Epithelial cell of prostate (primary cell): Measurements from ENCODE around the gene PRSS56.
A peak's percentile ranks its signal among the peaks of the same experiment; 100 is the strongest.

Source experiments
- DNase-seq: peaks from one replicate; pipeline ENCODE4 v3.0.0-alpha.2; 2011; ENCODE audit warnings: low read depth, low spot score
- H3K27ac ChIP-seq: fragments of 450-650 bp; 2 replicates; pipeline ENCODE4 v1.5.1; 2017; ENCODE audit warnings: mild to moderate bottlenecking

PRSS56 gene

DNA sequence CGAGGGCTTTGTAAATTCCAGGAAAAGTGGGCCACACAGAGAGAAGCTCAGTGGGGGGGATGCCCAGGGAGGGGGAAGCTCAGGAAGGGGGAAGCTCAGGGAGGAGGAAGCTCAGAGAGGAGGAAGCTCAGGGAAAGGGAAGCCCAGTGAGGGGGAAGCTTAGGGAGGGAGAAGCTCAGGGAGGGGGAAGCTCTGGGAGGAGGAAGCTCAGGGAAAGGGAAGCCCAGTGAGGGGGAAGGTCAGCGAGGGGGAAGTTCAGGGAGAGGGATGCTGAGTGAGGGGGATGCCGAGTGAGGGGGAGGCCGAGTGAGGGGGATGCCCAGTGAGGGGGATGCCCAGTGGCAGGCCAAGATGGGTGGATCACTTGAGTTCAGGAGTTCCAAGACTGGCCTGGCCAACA lies 18.5 kb downstream of the PRSS56 start:
- no peak overlapping the region for H3K27ac ChIP-seq
- DNase-seq: no peak

DNA sequence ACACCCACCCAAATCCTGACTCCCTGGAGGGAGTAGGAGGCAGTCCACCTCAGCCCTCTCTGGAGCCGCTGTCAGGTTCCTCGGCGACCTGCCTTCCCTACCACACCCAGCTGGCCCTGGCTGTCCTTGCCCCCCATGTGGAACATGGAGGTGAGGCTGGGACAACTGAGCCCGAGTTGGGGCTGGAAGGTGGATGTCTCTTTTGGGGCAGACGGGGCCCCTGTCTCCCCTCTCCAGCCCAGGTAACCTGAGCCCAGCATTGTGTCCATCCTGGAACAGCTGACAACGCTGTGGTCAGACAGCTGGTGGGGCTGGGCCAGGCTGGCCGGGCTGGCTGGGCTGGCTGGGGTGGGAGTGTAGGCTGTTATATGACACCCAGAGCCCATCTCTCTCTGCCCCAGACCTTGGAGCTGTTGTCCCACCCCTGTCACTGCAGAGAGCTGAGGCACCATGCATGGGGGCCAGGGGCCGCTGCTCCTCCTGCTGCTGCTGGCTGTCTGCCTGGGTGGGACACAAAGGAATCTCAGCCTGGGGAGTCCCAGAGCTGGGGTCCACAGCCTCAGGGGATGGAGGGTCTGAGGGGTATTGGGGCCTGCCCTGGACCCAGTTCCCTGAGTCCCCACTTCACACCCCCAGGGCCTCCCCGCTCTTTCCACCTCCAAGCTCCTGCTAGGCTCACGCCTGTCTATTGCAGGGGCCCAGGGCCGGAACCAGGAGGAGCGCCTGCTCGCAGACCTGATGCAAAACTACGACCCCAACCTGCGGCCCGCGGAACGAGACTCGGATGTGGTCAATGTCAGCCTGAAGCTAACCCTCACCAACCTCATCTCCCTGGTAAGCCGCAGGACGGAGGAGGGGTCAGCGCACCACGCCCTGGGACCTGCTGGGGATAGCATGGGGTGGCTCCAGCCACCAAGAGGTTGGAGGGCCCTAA lies 19.4 kb downstream of the PRSS56 start, which contains the start of gene CHRNG:
CHRNG (plus strand) TSS at position 395 of the 934 bp plus-strand sequence; CDS start at position 451, 56 bp downstream.
- H3K27ac ChIP-seq: no peak within 1 kb of the TSS
- DNase-seq: no peak

DNA sequence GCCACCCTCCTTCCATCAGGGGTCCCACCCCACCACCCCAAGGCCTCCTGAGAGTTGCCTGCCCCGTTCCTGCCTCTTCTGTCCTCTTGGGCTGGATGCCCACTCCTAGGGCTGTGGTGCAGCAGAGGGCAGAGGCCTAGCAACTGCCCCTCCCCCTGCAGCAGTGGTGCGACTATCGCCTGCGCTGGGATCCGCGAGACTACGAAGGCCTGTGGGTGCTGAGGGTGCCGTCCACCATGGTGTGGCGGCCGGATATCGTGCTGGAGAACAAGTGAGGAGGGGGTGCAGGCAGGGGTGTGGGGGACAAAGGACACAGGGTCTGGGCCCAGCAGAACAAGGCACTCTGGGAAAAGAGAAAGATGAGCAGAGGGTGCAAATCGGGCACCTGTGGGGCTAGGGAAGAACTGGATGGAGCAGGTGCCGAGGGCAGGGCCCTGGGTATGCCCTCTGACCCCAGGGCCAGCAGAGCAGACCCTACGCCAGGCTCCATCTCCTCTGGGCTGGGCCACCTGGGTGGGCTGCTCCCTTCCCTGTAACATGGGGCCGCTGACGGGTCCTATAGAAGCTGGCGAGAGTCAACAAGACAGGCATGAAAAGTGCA lies 20.4 kb downstream of the PRSS56 start:
- no peak for DNase-seq
- no peak overlapping the region for H3K27ac ChIP-seq

- no peak overlapping the region for H3K27ac ChIP-seq
- no peak for DNase-seq
Observed at GRCh38 chr2:232541195-232541960, 21.2 kb downstream of the PRSS56 start.

DNA sequence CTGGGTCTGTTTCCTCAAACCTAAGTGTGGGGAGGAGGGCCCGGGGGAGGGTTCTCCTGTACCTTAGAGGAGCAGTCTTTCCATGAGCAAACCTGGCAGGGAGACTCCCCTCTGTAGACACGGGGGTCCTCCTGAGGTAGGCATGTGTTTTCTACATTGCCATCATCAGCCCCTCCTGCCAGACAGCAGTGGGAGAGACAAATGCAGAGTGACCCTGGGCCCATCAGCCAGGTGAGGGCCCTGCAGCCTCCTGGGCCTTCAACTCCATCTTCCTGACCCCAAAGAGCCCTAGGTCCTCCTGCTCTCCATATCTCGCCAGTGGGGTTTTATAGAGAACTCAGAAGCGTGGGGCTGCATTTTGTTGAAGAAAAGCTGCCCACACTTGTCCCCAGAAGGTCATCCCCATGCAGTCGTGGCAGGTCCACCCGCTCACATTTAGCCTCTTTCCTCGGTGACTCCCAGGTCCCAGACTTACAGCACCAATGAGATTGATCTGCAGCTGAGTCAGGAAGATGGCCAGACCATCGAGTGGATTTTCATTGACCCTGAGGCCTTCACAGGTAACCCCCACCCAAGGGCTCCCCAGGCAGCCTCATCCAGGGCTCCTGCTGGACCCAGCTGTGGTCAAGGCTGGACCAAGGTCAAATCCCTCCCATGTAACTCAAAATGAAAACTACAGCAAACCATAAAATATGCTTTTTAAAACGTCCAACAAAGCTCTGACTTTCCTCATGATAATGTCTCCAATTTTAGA lies 21.9 kb downstream of the PRSS56 start:
- no peak overlapping the region for H3K27ac ChIP-seq
- no peak for DNase-seq

- H3K27ac ChIP-seq: no peak overlapping the region
- DNase-seq: no peak
Observed at GRCh38 chr2:232542715-232543467, 22.7 kb downstream of the PRSS56 start.

GRCh38 chr2:232543491-232543890 lies 23.3 kb downstream of the PRSS56 start:
- no peak overlapping the region for H3K27ac ChIP-seq
- DNase-seq: no peak

DNA sequence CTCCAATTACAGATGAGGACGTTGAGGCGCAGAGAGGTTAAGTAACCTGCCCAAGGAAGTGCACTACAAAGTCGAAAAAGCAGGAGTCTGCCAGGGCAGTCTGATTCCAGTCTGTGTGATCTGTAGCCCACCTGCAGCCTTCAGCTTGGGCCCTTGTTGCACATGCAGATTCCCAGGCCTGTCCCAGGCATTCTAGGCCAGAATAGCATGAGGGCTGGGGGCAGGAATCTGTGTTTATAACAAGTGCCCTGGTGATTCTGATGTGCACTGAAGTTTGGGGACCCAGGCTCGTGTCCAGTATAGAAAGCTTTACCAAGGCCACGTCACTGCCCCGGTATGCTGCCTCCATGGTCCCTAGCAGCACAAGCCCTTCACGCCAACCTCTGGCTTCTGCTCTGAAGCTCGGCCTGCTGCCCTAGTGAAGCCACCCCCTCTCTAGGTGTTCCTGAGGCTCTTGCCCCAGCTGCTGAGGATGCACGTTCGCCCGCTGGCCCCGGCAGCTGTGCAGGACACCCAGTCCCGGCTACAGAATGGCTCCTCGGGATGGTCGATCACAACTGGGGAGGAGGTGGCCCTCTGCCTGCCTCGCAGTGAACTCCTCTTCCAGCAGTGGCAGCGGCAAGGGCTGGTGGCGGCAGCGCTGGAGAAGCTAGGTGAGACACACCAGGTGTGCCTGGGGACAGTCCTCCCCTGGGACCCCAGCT lies 23.9 kb downstream of the PRSS56 start:
- no peak for DNase-seq
- no peak overlapping the region for H3K27ac ChIP-seq

GRCh38 chr2:232544674-232545073 lies 24.5 kb downstream of the PRSS56 start:
- DNase-seq: no peak
- H3K27ac ChIP-seq: no peak overlapping the region

GRCh38 chr2:232545511-232546375 lies 25.6 kb downstream of the PRSS56 start:
- DNase-seq: no peak
- no peak overlapping the region for H3K27ac ChIP-seq

GRCh38 chr2:232547991-232548390 lies 27.8 kb downstream of the PRSS56 start:
- H3K27ac ChIP-seq: no peak overlapping the region
- no peak for DNase-seq

- DNase-seq: no peak
- H3K27ac ChIP-seq: peak overlapping the region; percentile 89
Observed at GRCh38 chr2:232549655-232550353, 29.6 kb downstream of the PRSS56 start.

DNA sequence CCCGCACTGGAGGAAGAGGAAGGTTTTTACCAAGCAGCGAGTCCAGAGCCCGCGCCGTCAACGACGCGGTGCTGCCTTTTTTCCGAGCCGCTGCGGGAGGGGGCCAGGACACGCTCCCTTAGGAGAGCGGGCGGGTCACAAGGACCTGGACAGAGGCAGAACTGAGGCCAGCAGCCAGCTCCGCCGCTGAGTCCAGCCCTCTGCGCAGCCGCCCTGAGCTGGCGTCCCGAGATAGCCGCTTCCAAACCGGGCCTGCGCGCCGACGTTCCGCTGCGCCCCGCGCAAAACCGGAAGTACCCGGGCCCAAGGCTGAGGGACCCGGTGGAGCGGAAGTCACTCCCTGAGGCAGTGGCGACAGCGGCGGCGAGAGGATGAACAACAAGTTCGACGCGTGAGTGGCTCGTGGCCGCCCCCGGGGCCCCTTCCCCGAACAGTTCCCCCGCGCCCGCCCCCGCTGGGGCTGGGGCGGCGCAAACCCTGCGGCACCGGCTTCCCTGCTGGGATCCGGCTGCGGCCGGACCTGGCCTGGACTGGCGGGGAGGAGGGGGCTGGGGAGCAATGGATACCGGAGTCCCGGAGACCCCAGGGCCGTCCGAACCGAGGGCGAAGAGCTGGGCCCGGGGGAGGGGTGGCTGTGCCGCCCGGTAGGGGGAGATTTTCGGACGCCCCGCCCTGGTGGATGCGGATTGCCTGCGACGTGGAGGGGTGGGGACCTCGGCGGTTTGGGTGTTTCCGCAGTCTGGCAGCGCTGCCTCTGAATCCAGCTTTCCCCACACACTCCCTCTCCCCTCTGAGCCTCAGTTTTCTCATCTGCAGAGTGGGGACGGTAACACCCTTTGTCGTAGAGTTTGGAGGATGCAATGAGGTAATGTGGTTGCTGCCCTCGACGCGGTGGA lies 30.4 kb downstream of the PRSS56 start, which contains the start of the genes EIF4E2 and TIGD1:
EIF4E2 (plus strand) TSS at position 336 of the 896 bp plus-strand sequence; CDS start at position 372, 36 bp downstream.
TIGD1 (minus strand) TSS at position 204 of the 896 bp plus-strand sequence. CDS start 675 bp downstream, outside the sequence.
- peak; percentile 56 for DNase-seq
- H3K27ac ChIP-seq: peak within 1 kb of the TSS; percentile 89

GRCh38 chr2:232551250-232551638 lies 31.1 kb downstream of the PRSS56 start:
- DNase-seq: no peak
- H3K27ac ChIP-seq: peak overlapping the region; percentile 89

- no peak for DNase-seq
- no peak overlapping the region for H3K27ac ChIP-seq
Observed at GRCh38 chr2:232551776-232552175, 31.6 kb downstream of the PRSS56 start.

DNA sequence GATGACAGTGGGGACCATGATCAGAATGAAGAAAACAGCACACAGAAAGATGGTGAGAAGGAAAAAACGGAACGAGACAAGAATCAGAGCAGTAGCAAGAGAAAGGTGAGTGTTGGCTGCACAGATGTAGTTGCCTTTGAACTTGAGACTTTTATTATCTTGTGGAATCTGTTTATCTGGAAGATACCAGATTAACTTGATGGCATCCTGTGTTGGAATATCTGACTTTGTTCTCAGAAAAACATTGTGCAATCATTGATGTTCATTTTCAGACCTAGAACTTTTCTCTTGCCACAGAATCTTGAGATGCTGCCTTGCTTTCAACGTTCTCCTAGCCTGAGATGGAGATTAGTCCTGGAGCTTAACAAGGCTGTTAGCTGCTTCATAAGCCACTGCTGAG lies 36.2 kb downstream of the PRSS56 start:
- DNase-seq: no peak
- H3K27ac ChIP-seq: no peak overlapping the region
